ENCODE data around the gene SLC25A21. TPM values are rescaled to one million over a fixed set of nuclear protein-coding genes. Genes with fewer than 3 reads are reported as not detected.
"Not testable (repeated sequence)": the region's sequence is repeated elsewhere in the genome, so short reads cannot be mapped to it uniquely, and the experiment has no call there.

The SLC25A21 gene
- total RNA-seq, 2 experiments from 2014 or later: not detected

DNA sequence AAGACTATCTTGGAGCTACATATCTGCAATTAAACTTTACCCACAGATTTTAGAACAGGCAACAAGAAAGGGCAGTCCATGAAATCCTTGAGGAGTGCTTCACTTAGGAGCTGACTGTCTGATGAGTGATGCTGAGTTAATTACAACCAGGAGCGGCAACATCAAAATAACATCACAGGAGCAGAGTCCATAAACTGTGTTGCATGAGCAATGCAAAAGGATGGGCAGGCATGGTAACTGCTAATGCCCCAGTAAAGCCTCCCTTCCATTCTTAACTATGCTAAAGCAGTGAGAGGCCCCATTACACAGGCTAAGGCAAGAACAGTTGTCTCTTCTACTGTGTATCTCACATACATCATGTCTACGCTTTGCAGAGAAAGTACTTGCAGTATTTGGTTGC lies 354.2 kb downstream of the SLC25A21 start:
- Mint-ChIP-seq H3K36me3 (ENCODE audit: low read depth) (no peaks in the 10 kb centered on the region), H3K27me3 (no peaks in the 10 kb centered on the region), H3K27ac (no peak overlapping the region), H3K4me1 (ENCODE audit: low read depth) (no peaks in the 10 kb centered on the region), H3K9me3 (no peaks in the 10 kb centered on the region), H3K4me3 (no peak overlapping the region)
- Histone ChIP-seq H3K27ac (ENCODE audit: low read depth in 1 of 2, low read length in 2 of 2) (no peak overlapping the region), H3K27me3 (ENCODE audit: control insufficient read depth in 1 of 2, insufficient read depth in 2 of 2, low read length in 2 of 2) (no peaks in the 10 kb centered on the region), H3K4me3 (ENCODE audit: low read length) (no peak overlapping the region), H3K9me3 (ENCODE audit: control insufficient read depth in 1 of 2, insufficient read depth in 1 of 2, low read length in 2 of 2) (no peaks in the 10 kb centered on the region), H3K36me3 (ENCODE audit: insufficient read depth, low read length) (no peaks in the 10 kb centered on the region), H3K4me1 (ENCODE audit: insufficient read depth, low read length) (no peaks in the 10 kb centered on the region)
- ChIA-PET CTCF (no interaction called here), POLR2A (no interaction called here)
- TF ChIP-seq, protein P1, sequence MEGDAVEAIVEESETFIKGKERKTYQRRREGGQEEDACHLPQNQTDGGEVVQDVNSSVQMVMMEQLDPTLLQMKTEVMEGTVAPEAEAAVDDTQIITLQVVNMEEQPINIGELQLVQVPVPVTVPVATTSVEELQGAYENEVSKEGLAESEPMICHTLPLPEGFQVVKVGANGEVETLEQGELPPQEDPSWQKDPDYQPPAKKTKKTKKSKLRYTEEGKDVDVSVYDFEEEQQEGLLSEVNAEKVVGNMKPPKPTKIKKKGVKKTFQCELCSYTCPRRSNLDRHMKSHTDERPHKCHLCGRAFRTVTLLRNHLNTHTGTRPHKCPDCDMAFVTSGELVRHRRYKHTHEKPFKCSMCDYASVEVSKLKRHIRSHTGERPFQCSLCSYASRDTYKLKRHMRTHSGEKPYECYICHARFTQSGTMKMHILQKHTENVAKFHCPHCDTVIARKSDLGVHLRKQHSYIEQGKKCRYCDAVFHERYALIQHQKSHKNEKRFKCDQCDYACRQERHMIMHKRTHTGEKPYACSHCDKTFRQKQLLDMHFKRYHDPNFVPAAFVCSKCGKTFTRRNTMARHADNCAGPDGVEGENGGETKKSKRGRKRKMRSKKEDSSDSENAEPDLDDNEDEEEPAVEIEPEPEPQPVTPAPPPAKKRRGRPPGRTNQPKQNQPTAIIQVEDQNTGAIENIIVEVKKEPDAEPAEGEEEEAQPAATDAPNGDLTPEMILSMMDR (IDR thresholded peaks at IDR 0.05): no peak
- ATAC-seq (ENCODE audit: poor library complexity) (no peak), DNase-seq (no peak)
- intact Hi-C loops (cut with DNase I, micrococcal nuclease): no loop called here

DNA sequence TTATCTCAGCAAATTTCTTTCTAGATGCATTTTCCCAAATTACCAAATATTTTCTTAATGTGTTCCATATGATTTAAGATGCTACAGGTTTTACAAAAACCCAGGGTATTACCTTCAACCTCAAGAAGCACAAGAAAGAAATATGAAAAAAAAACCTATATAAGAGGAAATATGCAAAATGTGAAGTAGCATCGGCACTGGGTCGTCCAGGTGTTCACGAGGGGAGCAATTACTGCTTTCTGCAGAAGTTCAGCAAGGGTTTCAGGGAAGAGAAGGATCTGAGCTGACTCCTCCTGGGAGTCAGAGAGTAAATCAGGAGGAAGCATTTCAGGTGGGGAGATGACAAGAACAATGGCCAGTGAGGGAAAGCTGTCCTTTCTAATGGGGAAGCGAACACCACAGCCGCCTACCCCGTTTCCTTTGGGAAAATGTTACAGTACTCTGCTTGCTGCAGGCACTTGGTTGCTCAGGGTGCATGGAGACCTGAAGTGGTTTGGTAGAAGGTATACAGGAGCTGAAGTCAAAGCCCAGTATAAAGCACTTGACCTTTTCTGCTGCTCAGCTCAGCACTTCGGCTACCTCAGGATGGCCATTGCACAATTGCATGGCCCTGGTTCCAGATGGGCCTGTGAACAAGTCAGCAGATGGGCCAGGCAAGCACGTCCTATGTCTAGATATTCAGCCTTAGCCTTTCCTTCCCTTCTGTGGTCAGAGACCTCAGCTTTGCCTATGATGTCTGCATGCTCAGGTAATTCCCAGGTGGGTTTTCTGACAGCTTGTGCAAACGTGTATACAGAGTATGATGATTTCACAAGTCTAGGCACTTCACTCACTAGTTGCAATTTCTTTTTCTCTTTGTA lies 355.1 kb downstream of the SLC25A21 start:
- H3K4me3 ChIP-seq (ENCODE audit: low read length): no peak overlapping the region
- no peaks in the 10 kb centered on the region for H3K9me3 ChIP-seq (ENCODE audit: control insufficient read depth in 1 of 2, insufficient read depth in 1 of 2, low read length in 2 of 2)
- no peaks in the 10 kb centered on the region for H3K36me3 ChIP-seq (ENCODE audit: insufficient read depth, low read length)
- H3K27ac Mint-ChIP-seq: no peak overlapping the region
- no peaks in the 10 kb centered on the region for H3K9me3 Mint-ChIP-seq
- H3K27me3 Mint-ChIP-seq: no peaks in the 10 kb centered on the region
- intact Hi-C loops (cut with DNase I, micrococcal nuclease): no loop called here
- ATAC-seq (ENCODE audit: poor library complexity) (no peak), DNase-seq (no peak)
- TF ChIP-seq, protein P1 (IDR thresholded peaks at IDR 0.05): no peak
- no peaks in the 10 kb centered on the region for H3K27me3 ChIP-seq (ENCODE audit: control insufficient read depth in 1 of 2, insufficient read depth in 2 of 2, low read length in 2 of 2)
- no peaks in the 10 kb centered on the region for H3K4me1 Mint-ChIP-seq (ENCODE audit: low read depth)
- ChIA-PET POLR2A (no interaction called here), CTCF (no interaction called here)
- no peaks in the 10 kb centered on the region for H3K36me3 Mint-ChIP-seq (ENCODE audit: low read depth)
- no peaks in the 10 kb centered on the region for H3K4me1 ChIP-seq (ENCODE audit: insufficient read depth, low read length)
- no peak overlapping the region for H3K4me3 Mint-ChIP-seq
- H3K27ac ChIP-seq (ENCODE audit: low read depth in 1 of 2, low read length in 2 of 2): no peak overlapping the region

DNA sequence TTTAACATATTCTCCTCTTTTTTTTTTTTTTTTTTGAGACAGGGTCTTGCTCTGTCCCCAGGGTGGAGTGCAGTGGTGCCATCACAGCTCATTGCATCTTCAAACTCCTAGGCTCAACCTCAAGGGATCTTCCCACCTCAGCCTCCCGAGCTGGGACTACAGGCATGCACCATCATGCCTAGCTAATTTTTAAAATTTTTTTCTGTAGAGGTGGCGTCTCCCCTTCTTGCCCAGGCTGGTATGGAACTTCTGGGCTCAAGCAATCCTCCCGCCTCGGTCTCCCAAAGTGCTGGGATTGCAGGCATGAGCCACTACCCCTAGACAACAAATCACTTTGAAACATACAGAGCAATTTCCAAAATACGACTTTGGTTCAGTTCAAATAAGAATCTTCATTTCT lies 355.9 kb downstream of the SLC25A21 start:
- DNase-seq (no peak), ATAC-seq (ENCODE audit: poor library complexity) (no peak)
- no peak overlapping the region for H3K27ac Mint-ChIP-seq
- H3K4me3 Mint-ChIP-seq: no peak overlapping the region
- H3K27ac ChIP-seq (ENCODE audit: low read depth in 1 of 2, low read length in 2 of 2): no peak overlapping the region
- CTCF ChIA-PET: interaction anchor here (0.7 kb wide), 1 partner anchor 1723 kb away, joined by 6 read pairs; no protein-coding TSS in a partner anchor
- no peaks in the 10 kb centered on the region for H3K27me3 ChIP-seq (ENCODE audit: control insufficient read depth in 1 of 2, insufficient read depth in 2 of 2, low read length in 2 of 2)
- no peaks in the 10 kb centered on the region for H3K9me3 Mint-ChIP-seq
- TF ChIP-seq, protein P1 (IDR thresholded peaks at IDR 0.05): no peak
- H3K4me1 Mint-ChIP-seq (ENCODE audit: low read depth): no peaks in the 10 kb centered on the region
- no peaks in the 10 kb centered on the region for H3K36me3 Mint-ChIP-seq (ENCODE audit: low read depth)
- no peaks in the 10 kb centered on the region for H3K9me3 ChIP-seq (ENCODE audit: control insufficient read depth in 1 of 2, insufficient read depth in 1 of 2, low read length in 2 of 2)
- no peaks in the 10 kb centered on the region for H3K4me1 ChIP-seq (ENCODE audit: insufficient read depth, low read length)
- no peaks in the 10 kb centered on the region for H3K36me3 ChIP-seq (ENCODE audit: insufficient read depth, low read length)
- intact Hi-C loops (cut with DNase I, micrococcal nuclease): no loop called here
- H3K4me3 ChIP-seq (ENCODE audit: low read length): no peak overlapping the region
- POLR2A ChIA-PET: no interaction called here
- H3K27me3 Mint-ChIP-seq: no peaks in the 10 kb centered on the region

DNA sequence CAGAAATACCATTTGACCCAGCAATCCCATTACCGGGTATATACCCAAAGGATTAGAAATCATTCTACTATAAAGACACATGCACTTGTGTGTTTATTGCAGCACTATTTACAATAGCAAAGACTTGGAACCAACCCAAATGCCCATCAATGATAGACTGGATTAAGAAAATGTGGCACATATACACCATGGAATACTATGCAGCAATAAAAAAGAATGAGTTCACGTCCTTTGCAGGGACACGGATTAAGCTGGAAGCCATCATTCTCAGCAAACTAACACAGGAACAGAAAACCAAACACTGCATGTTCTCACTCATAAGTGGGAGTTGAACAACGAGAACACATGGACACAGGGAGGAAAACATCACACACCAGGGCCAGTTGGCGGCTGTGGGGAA lies 357.6 kb downstream of the SLC25A21 start:
- H3K4me1 Mint-ChIP-seq (ENCODE audit: low read depth); H3K27me3 ChIP-seq (ENCODE audit: control insufficient read depth in 1 of 2, insufficient read depth in 2 of 2, low read length in 2 of 2); ATAC-seq (ENCODE audit: poor library complexity); H3K4me3 Mint-ChIP-seq; H3K27ac ChIP-seq (ENCODE audit: low read depth in 1 of 2, low read length in 2 of 2); H3K4me1 ChIP-seq (ENCODE audit: insufficient read depth, low read length); H3K27me3 Mint-ChIP-seq; POLR2A ChIA-PET; H3K36me3 ChIP-seq (ENCODE audit: insufficient read depth, low read length); H3K4me3 ChIP-seq (ENCODE audit: low read length); H3K9me3 Mint-ChIP-seq; intact Hi-C loops (cut with DNase I, micrococcal nuclease); CTCF ChIA-PET; DNase-seq; H3K27ac Mint-ChIP-seq; H3K36me3 Mint-ChIP-seq (ENCODE audit: low read depth); H3K9me3 ChIP-seq (ENCODE audit: control insufficient read depth in 1 of 2, insufficient read depth in 1 of 2, low read length in 2 of 2): not testable (repeated sequence)

Data from CD4-positive, alpha-beta T cell (primary cell).